Duodenal mucosa (tissue), 2 donors: ENCODE results near the gene NPAS2.
A peak's percentile ranks its signal among the peaks of the same experiment; 100 is the strongest.

ENCODE experiments used
- H3K27ac ChIP-seq: one replicate; pipeline ENCODE4 v1.7.0; 2013; ENCODE audit warnings: low read depth, low read length
- H3K27me3 ChIP-seq, 2 donors: one replicate each; pipeline ENCODE4 v1.7.0; 2013; ENCODE audit warnings: low read length in 2 of 2, control low read depth in 1 of 2; ENCODE audit not compliant: insufficient read depth in 2 of 2, control insufficient read depth in 1 of 2
- H3K36me3 ChIP-seq, 2 donors: one replicate each; pipeline ENCODE4 v1.7.0; 2013; ENCODE audit warnings: low read length in 2 of 2, control low read depth in 1 of 2; ENCODE audit not compliant: insufficient read depth in 2 of 2, control insufficient read depth in 1 of 2
- H3K4me1 ChIP-seq, 2 donors: one replicate each; pipeline ENCODE4 v1.7.0; 2013; ENCODE audit warnings: low read length in 2 of 2, control low read depth in 1 of 2; ENCODE audit not compliant: insufficient read depth in 2 of 2, control insufficient read depth in 1 of 2
- H3K4me3 ChIP-seq, 2 donors: one replicate each; pipeline ENCODE4 v1.7.0; 2013; ENCODE audit warnings: low read length in 2 of 2, low read depth in 1 of 2
- H3K9ac ChIP-seq, 2 donors: one replicate each; pipeline ENCODE4 v1.7.0; 2013; ENCODE audit warnings: low read length in 2 of 2, low read depth in 1 of 2
- H3K9me3 ChIP-seq, 2 donors: one replicate each; pipeline ENCODE4 v1.7.0; 2013; ENCODE audit warnings: low read length in 2 of 2, control low read depth in 1 of 2; ENCODE audit not compliant: control insufficient read depth in 1 of 2

NPAS2 gene

GRCh38 chr2:100983684-100984310 is 163.9 kb downstream of the NPAS2 start:
- Histone ChIP-seq H3K27me3 (no peaks in the 10 kb centered on the region), H3K9me3 (no peaks in the 10 kb centered on the region), H3K4me3 (no peak overlapping the region), H3K4me1 (no peaks in the 10 kb centered on the region), H3K27ac (no peak overlapping the region), H3K9ac (no peak overlapping the region), H3K36me3 (peaks cover 9 to 34% of the 10 kb centered on the region in 2 donors)

DNA sequence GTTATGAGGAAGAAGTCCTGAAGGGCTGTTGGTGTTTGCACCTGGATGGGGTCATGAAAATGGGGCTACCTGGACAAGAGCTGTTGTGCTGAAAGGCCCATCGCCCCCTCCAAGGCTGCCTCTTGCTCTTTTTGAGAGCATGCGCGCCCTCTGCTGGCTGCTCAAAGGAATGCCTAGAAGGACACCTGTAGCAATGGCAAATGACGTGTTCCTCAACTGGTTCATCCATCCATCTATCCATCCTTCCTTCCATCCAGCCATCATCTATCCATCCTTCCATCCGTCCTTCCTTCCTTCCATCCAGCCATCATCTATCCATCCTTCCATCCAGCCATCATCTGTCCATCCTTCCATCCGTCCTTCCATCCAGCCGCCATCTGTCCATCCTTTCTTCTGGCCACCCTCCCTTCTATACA is 165.0 kb downstream of the NPAS2 start:
- Histone ChIP-seq H3K27me3 (no peaks in the 10 kb centered on the region), H3K9me3 (no peaks in the 10 kb centered on the region), H3K9ac (peak overlapping the region in 1 of 2 donors; percentile 0), H3K36me3 (peaks cover 9 to 29% of the 10 kb centered on the region in 2 donors), H3K27ac (no peak overlapping the region), H3K4me3 (no peak overlapping the region), H3K4me1 (no peaks in the 10 kb centered on the region)

DNA sequence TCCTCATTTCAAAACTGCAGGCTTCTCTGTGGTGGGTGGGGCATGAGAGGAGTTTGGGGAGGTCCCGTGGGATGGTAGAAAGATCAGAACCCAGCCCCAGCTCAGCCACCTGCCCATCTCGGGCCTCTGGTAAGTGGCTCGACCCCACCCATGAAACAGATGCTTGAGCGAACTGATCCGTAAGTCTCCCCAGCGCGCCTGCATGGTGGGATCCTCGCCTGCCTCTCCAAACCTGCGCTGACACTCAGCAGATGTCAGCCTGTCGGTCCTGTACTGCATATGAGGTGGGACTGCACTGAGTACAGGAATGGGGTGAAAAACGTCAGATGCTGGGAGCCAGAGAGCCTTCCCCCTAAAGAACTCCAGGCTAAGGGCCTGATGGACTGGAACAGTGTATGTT is 166.2 kb downstream of the NPAS2 start:
- no peak overlapping the region for H3K9ac ChIP-seq
- peaks cover 17 to 32% of the 10 kb centered on the region in 2 donors for H3K36me3 ChIP-seq
- no peak overlapping the region for H3K27ac ChIP-seq
- H3K4me1 ChIP-seq = no peaks in the 10 kb centered on the region
- H3K4me3 ChIP-seq = no peak overlapping the region
- no peaks in the 10 kb centered on the region for H3K9me3 ChIP-seq
- H3K27me3 ChIP-seq = no peaks in the 10 kb centered on the region

DNA sequence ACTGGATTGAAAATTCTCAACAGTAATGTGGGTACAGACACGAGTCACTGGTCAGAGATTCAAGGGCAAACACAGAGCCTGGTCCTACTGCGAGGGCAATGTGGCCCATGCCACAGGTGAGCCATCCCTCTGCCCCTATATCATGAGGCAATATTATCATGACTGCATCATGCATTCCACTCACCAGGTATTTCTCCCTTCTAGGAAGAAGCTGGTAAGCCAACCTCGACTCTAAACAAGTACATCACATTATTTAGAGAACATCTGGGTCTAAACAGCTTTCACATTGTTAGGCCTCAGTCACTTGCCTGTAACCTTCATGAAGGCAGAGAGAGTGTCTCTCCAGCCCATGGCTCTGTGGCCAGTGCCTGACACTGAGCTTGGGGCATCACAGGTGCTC is 167.6 kb downstream of the NPAS2 start:
- Histone ChIP-seq H3K27me3 (no peaks in the 10 kb centered on the region), H3K4me3 (no peak overlapping the region), H3K27ac (no peak overlapping the region), H3K9me3 (no peaks in the 10 kb centered on the region), H3K36me3 (peaks cover 17 to 28% of the 10 kb centered on the region in 2 donors), H3K9ac (no peak overlapping the region), H3K4me1 (no peaks in the 10 kb centered on the region)

GRCh38 chr2:100987974-100988373 is 168.0 kb downstream of the NPAS2 start:
- peaks cover 17 to 26% of the 10 kb centered on the region in 2 donors for H3K36me3 ChIP-seq
- no peak overlapping the region for H3K9ac ChIP-seq
- no peaks in the 10 kb centered on the region for H3K4me1 ChIP-seq

DNA sequence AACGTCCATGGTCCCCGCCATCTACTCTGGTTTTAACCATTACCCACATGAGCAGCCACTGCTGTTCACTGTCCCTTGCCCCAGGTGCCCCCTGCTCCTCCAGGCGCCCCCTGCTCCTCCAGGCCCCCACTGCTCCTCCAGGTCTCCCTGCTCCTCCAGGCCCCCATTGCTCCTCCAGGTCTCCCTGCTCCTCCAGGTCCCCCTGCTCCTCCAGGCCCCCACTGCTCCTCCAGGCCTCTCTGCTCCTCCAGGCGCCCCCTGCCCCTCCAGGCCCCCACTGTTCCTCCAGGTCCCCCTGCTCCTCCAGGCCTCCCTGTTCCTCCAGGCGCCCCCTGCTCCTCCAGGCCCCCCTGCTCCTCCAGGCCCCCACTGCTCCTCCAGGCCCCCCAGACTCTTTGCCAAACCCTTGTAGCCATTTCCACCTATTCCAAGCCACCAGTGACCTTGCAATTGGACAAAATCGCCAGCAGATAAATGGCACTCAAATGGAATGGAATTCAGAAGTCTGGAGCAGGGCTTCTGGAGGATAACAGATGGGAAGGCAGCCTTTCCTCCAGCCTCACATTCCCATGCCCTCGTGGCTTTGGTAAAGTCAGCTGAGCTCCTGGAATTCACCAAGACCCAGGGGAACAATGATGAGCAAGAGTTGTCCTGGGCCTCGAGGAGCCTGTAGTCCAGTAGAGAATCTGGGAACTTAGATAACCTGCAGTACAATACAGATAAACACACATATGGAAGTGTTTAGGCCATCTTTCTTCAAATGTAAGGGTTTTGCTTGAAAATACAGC is 168.9 kb downstream of the NPAS2 start:
- Histone ChIP-seq H3K4me1 (no peaks in the 10 kb centered on the region), H3K27me3 (no peaks in the 10 kb centered on the region), H3K36me3 (peaks cover 17 to 31% of the 10 kb centered on the region in 2 donors), H3K27ac (no peak overlapping the region), H3K4me3 (no peak overlapping the region), H3K9ac (no peak overlapping the region), H3K9me3 (no peaks in the 10 kb centered on the region)

More at GRCh38 chr2:100987974-100988373, 168.0 kb downstream of the NPAS2 start:
- H3K9me3 ChIP-seq = no peaks in the 10 kb centered on the region
- H3K27ac ChIP-seq = no peak overlapping the region
- no peak overlapping the region for H3K4me3 ChIP-seq
- H3K27me3 ChIP-seq = no peaks in the 10 kb centered on the region

DNA sequence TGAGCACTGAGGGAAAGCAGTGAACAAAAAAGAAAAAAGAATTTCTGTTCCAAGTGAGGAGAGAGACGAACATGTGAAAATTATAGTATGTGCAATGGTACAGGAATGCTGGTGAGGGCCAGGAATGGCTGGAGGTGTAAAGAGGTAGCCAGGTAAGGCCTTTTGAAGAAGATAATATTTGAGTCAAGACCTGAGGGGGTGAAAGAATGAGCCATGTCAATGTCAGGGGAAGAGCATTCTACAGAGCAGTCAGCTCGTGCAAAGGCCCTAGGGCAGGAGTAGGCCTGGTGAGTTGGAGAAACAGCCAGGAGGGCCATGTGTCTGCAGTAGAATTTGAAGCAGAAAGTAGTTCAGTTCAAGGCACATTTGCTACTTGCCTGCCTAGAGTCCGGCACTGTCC is 169.7 kb downstream of the NPAS2 start:
- no peaks in the 10 kb centered on the region for H3K9me3 ChIP-seq
- H3K4me1 ChIP-seq = no peaks in the 10 kb centered on the region
- H3K36me3 ChIP-seq = peaks cover 23 to 38% of the 10 kb centered on the region in 2 donors
- H3K27me3 ChIP-seq = no peaks in the 10 kb centered on the region
- H3K27ac ChIP-seq = no peak overlapping the region
- no peak overlapping the region for H3K9ac ChIP-seq
- H3K4me3 ChIP-seq = no peak overlapping the region

DNA sequence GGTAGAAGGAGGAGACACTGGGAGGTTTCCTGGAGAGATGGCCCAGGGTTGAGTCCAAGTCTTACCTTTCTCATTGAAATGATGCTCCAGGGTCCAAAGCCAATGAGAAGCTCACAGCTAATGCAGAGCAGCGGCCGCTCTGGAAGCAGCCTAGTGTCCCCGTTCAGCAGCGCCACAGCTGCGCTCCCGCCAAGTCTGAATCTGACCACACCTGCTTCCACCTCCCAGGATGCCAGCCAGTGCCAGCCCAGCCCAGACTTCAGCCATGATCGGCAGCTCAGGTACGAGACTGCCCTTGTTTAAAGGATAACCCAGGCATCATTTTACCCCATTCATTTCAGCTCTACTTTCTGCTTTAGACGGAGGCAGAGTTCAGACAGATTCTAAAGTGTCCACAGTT is 170.2 kb downstream of the NPAS2 start:
- Histone ChIP-seq H3K36me3 (peaks cover 26 to 38% of the 10 kb centered on the region in 2 donors), H3K4me3 (no peak overlapping the region), H3K9me3 (no peaks in the 10 kb centered on the region), H3K27ac (no peak overlapping the region), H3K27me3 (no peaks in the 10 kb centered on the region), H3K9ac (no peak overlapping the region), H3K4me1 (no peaks in the 10 kb centered on the region)

DNA sequence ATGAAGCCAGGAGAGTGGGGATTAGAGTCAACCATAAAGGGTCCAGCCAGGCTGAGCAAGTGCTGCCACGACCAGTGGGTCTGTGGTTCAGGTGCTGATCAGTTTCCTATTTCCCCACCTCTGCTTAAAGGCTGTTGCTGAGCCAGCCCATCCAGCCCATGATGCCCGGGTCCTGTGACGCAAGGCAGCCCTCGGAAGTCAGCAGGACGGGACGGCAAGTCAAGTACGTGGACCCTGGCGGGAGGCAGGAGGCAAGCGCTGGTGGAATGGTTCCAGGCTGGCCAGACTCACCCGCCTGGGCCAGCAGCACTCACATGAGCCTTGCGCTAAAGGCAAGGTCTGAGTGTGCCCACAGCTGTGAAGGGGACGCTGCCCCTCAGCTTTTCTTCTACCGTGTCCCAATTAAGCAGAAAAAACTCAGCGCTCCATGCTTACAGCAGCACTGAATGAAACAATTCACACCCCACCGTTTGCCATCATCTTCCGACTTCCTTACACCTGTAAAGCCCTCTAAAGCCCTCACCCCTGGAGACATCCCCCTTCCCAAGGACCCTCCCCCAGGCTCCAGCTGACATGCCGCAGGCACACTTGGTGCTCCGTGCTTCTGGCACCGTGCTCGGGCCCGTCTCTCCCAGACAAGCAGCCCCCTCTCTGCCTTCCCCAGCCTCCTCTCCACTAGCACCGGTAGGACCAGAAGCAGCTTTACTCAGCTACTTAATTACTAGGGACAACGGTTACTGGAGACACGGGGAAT is 170.9 kb downstream of the NPAS2 start:
- no peaks in the 10 kb centered on the region for H3K27me3 ChIP-seq
- H3K36me3 ChIP-seq = peaks cover 29 to 43% of the 10 kb centered on the region in 2 donors
- H3K4me1 ChIP-seq = no peaks in the 10 kb centered on the region
- no peaks in the 10 kb centered on the region for H3K9me3 ChIP-seq
- no peak overlapping the region for H3K9ac ChIP-seq
- no peak overlapping the region for H3K27ac ChIP-seq
- H3K4me3 ChIP-seq = no peak overlapping the region

- H3K27ac ChIP-seq = no peak overlapping the region
- H3K4me3 ChIP-seq = no peak overlapping the region
- no peaks in the 10 kb centered on the region for H3K27me3 ChIP-seq
- H3K9me3 ChIP-seq = no peaks in the 10 kb centered on the region
- H3K9ac ChIP-seq = no peak overlapping the region
- H3K4me1 ChIP-seq = no peaks in the 10 kb centered on the region
- peaks cover 33 to 42% of the 10 kb centered on the region in 2 donors for H3K36me3 ChIP-seq
Observed at GRCh38 chr2:100991404-100991773, 171.4 kb downstream of the NPAS2 start.
